NCI-H187 (cell line): ENCODE results near the gene C11orf68.
"Not testable (repeated sequence)": the region's sequence is repeated elsewhere in the genome, so short reads cannot be mapped to it uniquely, and the experiment has no call there.

Experiments
- DNase-seq, 2 experiments: peaks; one replicate each; lab custom pipeline; 2025; lab: John Stamatoyannopoulos, UW

The C11orf68 gene

DNA sequence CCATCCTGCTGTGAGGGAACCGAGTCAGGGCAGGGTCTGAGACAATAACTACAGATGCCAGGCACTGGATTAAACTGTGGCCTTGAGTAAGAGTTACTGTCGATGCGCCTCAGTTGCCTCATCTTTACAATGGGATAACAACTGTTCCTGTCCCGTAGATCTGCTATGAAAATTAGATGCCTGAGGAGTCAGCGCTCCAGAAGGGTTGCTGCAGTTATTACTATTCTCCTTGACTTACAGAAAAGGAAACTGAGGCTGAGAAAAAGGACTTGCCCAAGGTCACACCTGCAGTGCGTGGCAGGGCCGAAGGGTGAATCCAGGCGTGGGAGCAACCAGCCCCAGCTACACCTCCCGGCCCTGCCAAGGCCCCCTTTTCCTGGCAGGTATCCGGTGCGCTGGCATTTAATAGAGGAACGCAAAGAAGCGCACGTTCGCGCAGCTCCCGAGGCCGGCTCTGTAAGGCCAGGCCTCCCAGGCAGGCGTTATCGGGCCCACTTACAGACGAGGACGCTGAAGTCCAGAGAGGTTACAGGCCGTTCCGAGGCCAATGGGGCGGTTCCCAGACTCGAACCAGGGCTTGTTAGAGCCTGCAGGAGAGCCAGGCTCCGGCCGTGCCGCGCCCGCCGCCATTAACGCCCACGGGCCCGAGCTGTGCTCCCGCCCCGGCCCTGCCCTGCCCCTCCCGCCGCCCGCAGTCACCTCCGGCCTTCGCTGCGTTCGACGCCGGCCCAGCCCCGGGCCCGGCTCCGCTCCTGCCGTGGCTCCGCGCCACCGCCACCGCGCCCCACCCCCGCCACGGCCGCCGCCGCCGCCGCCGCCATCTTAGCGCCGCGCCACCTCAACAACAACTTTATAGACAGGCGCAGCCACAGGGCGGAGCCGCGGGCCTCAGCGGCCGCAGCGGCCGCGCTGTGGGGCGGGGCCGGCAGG is at the start of gene C11orf68:
C11orf68 (minus strand) TSS at position 852 of the 930 bp plus-strand sequence; CDS start at position 821, 31 bp downstream.
- no peak for DNase-seq

- DNase-seq, result no peak
Measured at GRCh38 chr11:65967329-65967934, 48.6 kb upstream of the C11orf68 start.

DNA sequence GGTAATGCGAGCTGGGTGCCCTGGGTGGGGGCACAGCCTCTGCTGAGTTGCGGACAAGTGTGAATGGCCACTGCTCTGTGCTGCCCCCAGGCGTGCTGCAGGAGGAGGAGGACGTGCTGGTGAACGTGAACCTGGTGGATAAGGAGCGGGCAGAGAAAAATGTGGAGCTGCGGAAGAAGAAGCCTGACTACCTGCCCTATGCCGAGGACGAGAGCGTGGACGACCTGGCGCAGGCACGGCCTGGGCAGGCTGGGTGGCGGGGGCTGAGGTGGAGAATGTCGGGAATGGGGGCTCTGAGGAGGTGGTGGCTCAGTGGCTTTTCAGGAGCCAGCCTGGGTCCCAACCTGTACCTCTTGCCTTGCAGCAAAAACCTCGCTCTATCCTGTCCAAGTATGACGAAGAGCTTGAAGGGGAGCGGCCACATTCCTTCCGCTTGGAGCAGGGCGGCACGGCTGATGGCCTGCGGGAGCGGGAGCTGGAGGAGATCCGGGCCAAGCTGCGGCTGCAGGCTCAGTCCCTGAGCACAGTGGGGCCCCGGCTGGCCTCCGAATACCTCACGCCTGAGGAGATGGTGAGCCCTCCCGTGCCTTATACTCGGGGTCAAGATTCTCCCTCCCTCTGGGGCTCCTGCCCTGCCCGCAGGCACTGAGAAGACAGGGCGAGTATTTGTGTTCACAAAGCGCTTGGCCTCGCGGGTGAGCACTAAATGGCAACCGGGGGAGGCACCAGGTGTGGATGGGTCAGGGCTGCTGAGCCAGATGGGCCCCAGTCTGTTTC is 47.3 kb upstream of the C11orf68 start:
- no peak for DNase-seq

GRCh38 chr11:65964906-65965305 is 46.0 kb upstream of the C11orf68 start:
- DNase-seq, result no peak

- no peak for DNase-seq
Measured at GRCh38 chr11:65962141-65962564, 43.3 kb upstream of the C11orf68 start.

- peak; percentile 88 to 91 for DNase-seq
Measured at GRCh38 chr11:65961267-65962140, 42.6 kb upstream of the C11orf68 start, which contains the start of gene SART1. SART1 (plus strand) TSS chr11:65961734; CDS start chr11:65961781, 47 bp downstream.

- no peak for DNase-seq
Measured at GRCh38 chr11:65960824-65961266, 42.0 kb upstream of the C11orf68 start.

DNA sequence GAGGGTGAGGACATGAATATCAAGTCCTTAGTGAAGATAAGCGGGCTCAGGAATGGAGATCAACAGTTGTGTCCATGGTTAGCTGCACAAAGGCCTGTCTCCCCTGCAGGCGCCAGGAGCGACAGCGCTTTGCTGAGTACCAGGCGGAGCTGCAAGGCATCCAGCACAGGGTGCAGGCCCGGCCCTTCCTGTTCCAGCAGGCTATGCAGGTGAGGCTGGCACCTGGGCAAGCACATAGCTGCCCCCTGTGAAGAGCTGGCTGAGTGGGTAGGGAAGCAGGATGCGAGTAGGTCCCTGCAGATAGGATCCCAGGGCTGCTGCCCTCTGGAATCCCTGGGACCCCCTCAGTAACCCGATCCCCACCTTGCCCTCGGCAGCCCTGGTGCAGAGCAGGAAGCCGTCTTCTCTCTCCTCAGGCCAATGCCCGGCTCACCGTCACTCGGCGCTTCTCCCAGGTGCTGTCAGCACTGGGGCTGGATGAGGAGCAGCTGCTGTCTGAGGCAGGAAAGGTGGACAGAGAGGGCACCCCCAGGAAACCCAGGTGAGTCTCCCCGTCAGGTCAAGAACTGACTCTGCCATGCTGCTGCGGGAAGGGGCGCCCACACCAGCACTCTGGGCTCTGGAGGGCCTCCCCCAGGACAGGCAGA is 40.0 kb upstream of the C11orf68 start:
- DNase-seq, result no peak

DNA sequence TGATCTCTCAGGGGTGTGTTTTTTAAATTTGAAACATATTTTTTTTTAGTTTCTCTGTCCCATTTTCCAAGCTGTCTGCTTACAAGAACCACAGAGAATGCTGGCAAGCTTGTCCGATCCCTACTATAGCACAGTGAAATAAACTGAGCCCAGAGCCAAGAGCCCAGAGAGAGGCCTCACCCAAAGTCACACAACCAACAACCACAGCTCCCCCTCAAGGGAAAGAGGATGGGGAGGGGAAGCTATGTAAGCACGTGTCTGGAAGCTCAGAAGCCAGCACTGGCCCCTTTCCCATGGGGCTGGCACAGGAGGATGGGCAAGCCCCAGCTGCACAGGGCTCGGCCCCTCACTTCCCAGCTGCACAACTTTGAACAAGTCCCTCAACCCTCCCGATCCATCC is 39.4 kb upstream of the C11orf68 start:
- no peak for DNase-seq

DNA sequence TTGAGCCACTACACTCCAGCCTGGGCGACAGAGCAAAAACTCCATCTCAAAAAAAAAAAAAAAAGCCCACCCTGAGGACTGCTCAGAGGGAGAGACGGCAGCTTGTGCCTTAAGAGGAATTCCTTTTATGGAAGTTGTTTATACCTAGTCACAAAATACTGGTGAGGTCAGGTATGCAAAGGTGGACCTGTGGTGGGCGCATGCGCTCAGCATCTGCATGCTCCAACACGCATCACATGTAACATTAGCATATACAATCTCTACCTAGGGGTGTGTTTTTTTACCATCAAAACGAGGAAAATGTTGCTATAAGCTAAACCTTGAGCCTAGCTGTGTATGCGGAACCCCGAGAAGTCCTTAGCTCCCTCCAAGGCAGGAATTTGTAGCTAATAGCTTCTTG is 35.9 kb upstream of the C11orf68 start:
- DNase-seq, result no peak

DNA sequence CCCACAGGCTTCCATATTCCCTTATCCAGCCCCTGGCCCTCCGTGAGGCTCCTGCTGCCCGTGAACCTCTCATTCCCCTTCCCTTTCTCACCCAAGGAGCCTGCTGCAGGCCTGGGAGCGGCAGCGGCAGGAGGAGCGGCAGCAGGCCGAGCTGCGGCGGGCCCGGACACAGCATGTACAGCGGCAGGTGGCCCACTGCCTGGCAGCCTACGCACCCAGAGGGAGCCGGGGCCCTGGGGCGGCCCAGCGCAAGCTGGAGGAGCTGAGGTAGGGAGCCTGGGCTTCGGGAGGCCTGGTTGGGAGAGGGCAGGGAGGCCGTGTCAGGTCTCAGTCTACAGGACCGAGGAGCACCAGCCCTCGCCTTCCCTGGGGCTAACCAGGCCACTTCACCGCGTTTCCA is 34.6 kb upstream of the C11orf68 start:
- DNase-seq, result no peak

DNA sequence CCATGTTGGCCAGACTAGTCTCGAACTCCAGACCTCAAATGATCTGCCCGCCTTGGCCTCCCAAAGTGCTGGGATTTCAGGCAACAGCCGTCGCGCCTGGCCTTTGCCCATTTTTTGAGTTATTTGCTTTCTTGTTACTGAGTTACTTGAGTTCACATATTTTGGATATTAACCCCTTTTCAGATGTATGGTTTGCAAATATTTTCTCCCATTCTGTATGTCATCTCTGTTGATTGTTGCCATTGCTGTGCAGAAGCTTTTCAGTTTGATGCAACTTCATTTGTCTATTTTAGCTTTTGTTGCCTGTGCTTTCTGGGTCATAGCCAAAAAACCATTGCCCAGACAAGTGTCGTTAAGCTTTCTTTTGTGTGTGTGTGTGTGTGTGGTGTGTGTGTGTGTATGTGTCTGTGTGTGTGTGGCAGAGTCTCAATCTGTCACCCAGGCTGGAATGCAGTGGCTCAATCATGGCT is 33.2 kb upstream of the C11orf68 start:
- no peak for DNase-seq

- DNase-seq, result not testable (repeated sequence)
Measured at GRCh38 chr11:65951641-65952040, 32.8 kb upstream of the C11orf68 start.

GRCh38 chr11:65950711-65951110 is 31.8 kb upstream of the C11orf68 start:
- DNase-seq, result not testable (repeated sequence)

DNA sequence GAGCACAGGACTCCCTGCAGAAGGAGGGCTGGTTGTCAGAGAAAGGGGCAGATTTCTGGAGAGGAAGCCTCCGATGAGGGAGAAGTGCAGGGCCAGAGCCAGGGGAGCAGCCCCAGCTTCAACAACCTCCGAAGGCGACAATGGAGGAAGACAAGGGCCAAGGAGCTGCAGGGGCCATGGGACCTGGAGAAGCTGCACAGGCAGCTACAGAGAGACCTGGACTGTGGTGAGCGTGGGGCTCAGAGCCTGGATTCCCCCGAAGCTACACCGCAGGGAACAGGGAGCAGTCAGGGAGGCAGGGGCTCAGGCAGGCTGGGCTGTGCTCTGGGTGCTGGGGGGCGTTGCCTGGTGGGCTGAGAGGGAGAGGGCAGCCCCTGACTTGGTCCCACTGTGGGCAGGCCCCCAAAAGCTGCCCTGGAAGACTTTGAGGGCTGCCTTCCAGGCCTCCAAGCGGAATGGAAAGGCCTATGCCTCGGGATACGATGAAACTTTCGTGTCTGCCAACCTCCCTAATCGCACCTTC is 28.8 kb upstream of the C11orf68 start:
- DNase-seq, result no peak

DNA sequence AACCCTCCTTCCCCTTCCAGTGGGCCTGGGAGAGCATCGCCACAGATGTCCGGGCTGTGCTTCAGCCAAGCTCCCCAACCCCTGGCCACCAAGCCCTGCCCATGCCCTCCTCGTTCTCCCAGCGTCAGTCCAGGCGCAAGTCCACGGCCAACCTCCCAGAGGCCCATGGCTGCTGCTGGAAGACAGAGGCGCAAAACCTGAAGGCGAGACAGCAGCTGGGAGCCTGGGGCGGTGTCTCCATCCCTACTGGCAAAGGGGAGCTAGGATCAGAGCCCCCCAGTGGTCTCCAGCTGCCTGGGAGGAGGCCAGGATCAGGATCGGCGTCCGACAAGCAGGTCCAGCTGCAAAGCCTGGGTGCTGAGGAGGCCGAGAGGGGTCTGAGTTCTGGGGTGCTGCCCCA is 28.3 kb upstream of the C11orf68 start:
- DNase-seq, result no peak

GRCh38 chr11:65946655-65947054 is 27.8 kb upstream of the C11orf68 start:
- no peak for DNase-seq

DNA sequence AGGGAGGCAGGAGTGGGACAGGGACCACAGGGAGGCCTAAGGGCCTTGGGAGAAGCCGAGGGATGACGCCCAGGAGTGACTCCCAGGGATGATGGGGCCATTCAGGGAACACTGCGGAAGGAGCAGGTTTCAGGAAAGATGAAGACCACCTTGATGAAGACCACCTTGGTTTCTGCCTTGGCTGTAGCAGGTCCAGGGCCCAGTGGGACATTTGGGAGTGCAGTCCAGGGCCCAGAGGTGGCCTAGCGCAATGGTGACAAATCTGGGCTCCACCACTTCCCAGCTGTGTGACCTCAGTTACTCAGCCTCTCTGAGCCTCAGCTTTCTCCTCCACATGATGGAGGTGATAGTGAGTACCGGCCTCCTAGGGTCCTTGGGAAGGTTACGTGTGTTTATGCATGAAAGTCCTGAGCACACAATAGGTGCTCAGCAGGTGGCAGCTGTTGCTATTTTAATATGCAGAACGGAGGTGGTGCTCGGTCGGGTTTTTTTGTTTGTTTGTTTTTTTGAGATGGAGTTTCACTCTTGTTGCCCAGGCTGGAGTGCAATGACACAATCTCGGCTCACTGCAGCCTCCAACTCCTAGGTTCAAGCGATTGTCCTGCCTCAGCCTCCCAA is 27.2 kb upstream of the C11orf68 start:
- no peak for DNase-seq

DNA sequence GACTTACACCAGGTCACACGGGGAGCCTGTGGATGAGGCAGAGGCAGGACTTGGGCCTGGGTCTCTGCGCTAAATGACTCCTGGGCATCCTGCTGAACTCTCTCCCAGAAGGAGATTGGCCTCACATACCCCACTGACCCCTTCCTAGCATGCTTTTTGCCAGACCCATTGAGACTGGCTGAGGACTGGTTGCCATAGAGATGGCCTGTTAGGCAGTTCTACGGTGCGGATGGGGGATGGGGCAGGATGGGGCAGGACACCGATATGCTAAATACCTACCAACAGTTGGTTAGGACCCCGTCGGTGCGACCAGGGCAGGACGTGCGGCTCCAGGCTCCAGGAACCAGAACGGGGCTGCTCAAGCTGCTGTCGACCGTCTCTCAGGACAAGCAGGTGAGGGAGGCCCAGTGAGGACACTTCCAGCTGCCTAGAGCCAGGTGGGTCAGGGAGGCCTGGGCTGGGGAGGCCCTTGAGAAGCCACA is 26.6 kb upstream of the C11orf68 start, which contains the start of gene TSGA10IP:
TSGA10IP (plus strand) TSS at position 51 of the 482 bp plus-strand sequence; CDS start at position 247, 196 bp downstream.
- no peak for DNase-seq

DNA sequence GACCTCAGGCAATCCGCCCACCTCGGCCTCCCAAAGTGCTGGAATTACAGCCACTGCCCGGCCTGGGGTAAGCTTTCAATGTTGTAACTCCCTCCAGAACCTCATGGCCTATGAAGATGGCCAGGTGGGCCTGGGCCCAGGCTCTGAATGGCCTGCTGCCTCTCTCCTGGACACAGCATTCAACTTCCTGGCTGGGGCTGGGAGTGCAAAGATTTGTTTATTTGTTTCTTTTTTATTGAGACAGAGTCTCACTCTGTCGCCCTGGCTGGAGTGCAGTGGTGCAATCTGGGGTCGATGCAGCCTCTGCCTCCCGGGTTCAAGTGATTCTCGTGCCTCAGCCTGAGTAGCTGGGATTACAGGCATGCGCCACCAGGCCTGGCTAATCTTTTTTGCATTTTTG is 25.9 kb upstream of the C11orf68 start:
- no peak for DNase-seq
